CD8-positive, alpha-beta memory T cell (primary cell): ENCODE results near the gene MTG2. TPM values are rescaled to one million over a fixed set of nuclear protein-coding genes. Genes with fewer than 3 reads are reported as not detected.
A peak's percentile ranks its signal among the peaks of the same experiment; 100 is the strongest.

Source experiments
- CTCF ChIA-PET: fragments of 350-600 bp; sonication (Branson Sonifier 250); formaldehyde crosslinking; loops from one replicate; lab custom pipeline; 2021; ENCODE audit warnings: antibody characterized with exemption; lab: Charles Lee
- POLR2A ChIA-PET: fragments of 350-600 bp; sonication (Branson Sonifier 250); formaldehyde crosslinking; loops from one replicate; lab custom pipeline; 2021; ENCODE audit warnings: antibody characterized with exemption; lab: Charles Lee
- DNase-seq, 5 donors: peaks; one replicate each; pipeline versions ENCODE4 v3.0.0 to v3.0.0-alpha.2; 2020 to 2022; ENCODE audit warnings: mixed read lengths in 1 of 5
- H3K27ac ChIP-seq: one replicate; pipeline ENCODE4 v1.7.0; 2013; ENCODE audit warnings: low read depth, mild to moderate bottlenecking, low read length, moderate library complexity
- H3K27me3 ChIP-seq: 2 replicates; pipeline ENCODE4 v1.7.0; 2013; ENCODE audit warnings: low read length, mild to moderate bottlenecking; ENCODE audit not compliant: insufficient read depth, poor library complexity, severe bottlenecking
- H3K36me3 ChIP-seq: 2 replicates; pipeline ENCODE4 v1.7.0; 2013; ENCODE audit warnings: mild to moderate bottlenecking, low read length, moderate library complexity; ENCODE audit not compliant: insufficient read depth
- H3K4me1 ChIP-seq: 2 replicates; pipeline ENCODE4 v1.7.0; 2013; ENCODE audit warnings: mild to moderate bottlenecking, low read length, moderate library complexity; ENCODE audit not compliant: insufficient read depth
- H3K4me3 ChIP-seq: 2 replicates; pipeline ENCODE4 v1.7.0; 2013; ENCODE audit warnings: mild to moderate bottlenecking, low read length
- H3K9me3 ChIP-seq: 2 replicates; pipeline ENCODE4 v1.7.0; 2013; ENCODE audit warnings: mild to moderate bottlenecking, low read length
- H3K27ac Mint-ChIP-seq, 8 donors: one replicate each; pipeline ENCODE4 v1.8.0; 2020 to 2021; ENCODE audit warnings: mixed read lengths in 8 of 8, mild to moderate bottlenecking in 6 of 8, inconsistent platforms in 3 of 8, moderate library complexity in 3 of 8
- H3K27me3 Mint-ChIP-seq, 2 donors: one replicate each; pipeline ENCODE4 v1.8.0; 2020 to 2021; ENCODE audit warnings: mixed read lengths in 2 of 2, mild to moderate bottlenecking in 1 of 2, moderate library complexity in 1 of 2
- H3K36me3 Mint-ChIP-seq, 3 donors: one replicate each; pipeline ENCODE4 v1.8.0; 2020 to 2021; ENCODE audit warnings: mixed read lengths in 3 of 3, inconsistent platforms in 1 of 3, mild to moderate bottlenecking in 1 of 3
- H3K4me1 Mint-ChIP-seq, 3 donors: one replicate each; pipeline ENCODE4 v1.8.0; 2020 to 2021; ENCODE audit warnings: mixed read lengths in 3 of 3, inconsistent platforms in 1 of 3, mild to moderate bottlenecking in 1 of 3
- H3K4me3 Mint-ChIP-seq, 7 donors: one replicate each; pipeline ENCODE4 v1.8.0; 2020 to 2021; ENCODE audit warnings: mixed read lengths in 7 of 7, mild to moderate bottlenecking in 6 of 7, moderate library complexity in 4 of 7, inconsistent platforms in 2 of 7
- H3K9me3 Mint-ChIP-seq, 5 donors: one replicate each; pipeline ENCODE4 v1.8.0; 2020 to 2022; ENCODE audit warnings: mixed read lengths in 5 of 5, mild to moderate bottlenecking in 3 of 5, moderate library complexity in 2 of 5, inconsistent platforms in 1 of 5
- polyA plus RNA-seq: library from polyadenylated mRNA; unstranded; fragments of 300-500 nt; fragmentation: Illumina TruSeq; gene quantifications from one replicate; pipeline ENCODE4 v1.2.3, GENCODE V29; 2021
- total RNA-seq, 2 experiments: library from RNA; stranded (reverse); gene quantifications; one replicate each; pipeline ENCODE4 v1.2.3, GENCODE V29; 2021

The MTG2 gene
- total and polyA plus RNA-seq, 3 experiments from 2014 or later: 19.0 to 45.9 (median 44.6) TPM

- ChIA-PET CTCF (interaction anchor here (1.1 to 2.4 kb wide), 3 partner anchors 18 to 156 kb away, joined by 3 to 12 read pairs (median 5); no protein-coding TSS in a partner anchor), POLR2A (no interaction called here)
- DNase-seq: no peak
- H3K27me3 ChIP-seq: no peaks in the 10 kb centered on the region
- H3K27ac ChIP-seq: no peak overlapping the region
- H3K4me1 ChIP-seq: no peaks in the 10 kb centered on the region
- Mint-ChIP-seq H3K4me1 (peaks cover 12 to 33% (median 19%) of the 10 kb centered on the region in 3 donors), H3K9me3 (peaks cover 0 to 2% (median 0%) of the 10 kb centered on the region in 5 donors), H3K4me3 (peak overlapping the region in 2 of 7 donors; percentile 54 to 80), H3K27ac (peak overlapping the region in 1 of 8 donors; percentile 51), H3K27me3 (no peaks in the 10 kb centered on the region), H3K36me3 (peaks cover 11 to 42% (median 16%) of the 10 kb centered on the region in 3 donors)
- H3K4me3 ChIP-seq: no peak overlapping the region
- H3K36me3 ChIP-seq: no peaks in the 10 kb centered on the region
- peaks cover 4% of the 10 kb centered on the region for H3K9me3 ChIP-seq
These were observed 27.2 kb upstream of the MTG2 start for GRCh38 chr20:62155428-62156253.

GRCh38 chr20:62156254-62156556, 26.6 kb upstream of the MTG2 start:
- CTCF ChIA-PET: interaction anchor here (0.7 to 2.4 kb wide), 3 partner anchors 13 to 157 kb away, joined by 3 to 12 read pairs (median 3); partner anchors contain the start of genes PSMA7 and SS18L1
- no peaks in the 10 kb centered on the region for H3K4me1 ChIP-seq
- H3K27me3 ChIP-seq: no peaks in the 10 kb centered on the region
- H3K36me3 ChIP-seq: no peaks in the 10 kb centered on the region
- H3K4me3 ChIP-seq: no peak overlapping the region
- peak overlapping the region in 1 of 7 donors; percentile 54 for H3K4me3 Mint-ChIP-seq
- peaks cover 11 to 48% (median 16%) of the 10 kb centered on the region in 3 donors for H3K36me3 Mint-ChIP-seq
- H3K27me3 Mint-ChIP-seq: no peaks in the 10 kb centered on the region
- peaks cover 0 to 2% (median 0%) of the 10 kb centered on the region in 5 donors for H3K9me3 Mint-ChIP-seq
- peaks cover 4% of the 10 kb centered on the region for H3K9me3 ChIP-seq
- no peak for DNase-seq
- POLR2A ChIA-PET: no interaction called here
- no peak overlapping the region for H3K27ac Mint-ChIP-seq
- H3K27ac ChIP-seq: no peak overlapping the region
- peaks cover 12 to 33% (median 19%) of the 10 kb centered on the region in 3 donors for H3K4me1 Mint-ChIP-seq

GRCh38 chr20:62156592-62157386, 26.0 kb upstream of the MTG2 start:
- Mint-ChIP-seq H3K36me3 (peaks cover 11 to 52% (median 16%) of the 10 kb centered on the region in 3 donors), H3K4me3 (no peak overlapping the region), H3K27me3 (no peaks in the 10 kb centered on the region), H3K4me1 (peaks cover 12 to 33% (median 19%) of the 10 kb centered on the region in 3 donors), H3K27ac (peak overlapping the region in 1 of 8 donors; percentile 38), H3K9me3 (peaks cover 0 to 2% (median 0%) of the 10 kb centered on the region in 5 donors)
- DNase-seq: peak; percentile 57 to 82 (median 66)
- POLR2A ChIA-PET: no interaction called here
- no peaks in the 10 kb centered on the region for H3K36me3 ChIP-seq
- no peaks in the 10 kb centered on the region for H3K4me1 ChIP-seq
- no peaks in the 10 kb centered on the region for H3K27me3 ChIP-seq
- CTCF ChIA-PET: interaction anchor here (0.7 to 2.4 kb wide), 3 partner anchors 13 to 157 kb away, joined by 3 to 12 read pairs (median 3); partner anchors contain the start of genes PSMA7 and SS18L1
- H3K9me3 ChIP-seq: peaks cover 4% of the 10 kb centered on the region
- H3K27ac ChIP-seq: no peak overlapping the region
- H3K4me3 ChIP-seq: no peak overlapping the region

- no peaks in the 10 kb centered on the region for H3K36me3 ChIP-seq
- POLR2A ChIA-PET: interaction anchor here (1.0 kb wide), 1 partner anchor 36 kb away, joined by 5 read pairs; the partner anchor contains the start of gene LSM14B
- Mint-ChIP-seq H3K4me1 (peaks cover 11 to 29% (median 17%) of the 10 kb centered on the region in 3 donors), H3K4me3 (no peak overlapping the region), H3K27me3 (no peaks in the 10 kb centered on the region), H3K27ac (no peak overlapping the region), H3K9me3 (peaks cover 0 to 2% (median 0%) of the 10 kb centered on the region in 5 donors), H3K36me3 (peaks cover 11 to 56% (median 13%) of the 10 kb centered on the region in 3 donors)
- no peak overlapping the region for H3K4me3 ChIP-seq
- peaks cover 4% of the 10 kb centered on the region for H3K9me3 ChIP-seq
- CTCF ChIA-PET: interaction anchor here (2.4 kb wide), 1 partner anchor 147 kb away, joined by 12 read pairs; no protein-coding TSS in a partner anchor
- no peaks in the 10 kb centered on the region for H3K27me3 ChIP-seq
- H3K4me1 ChIP-seq: no peaks in the 10 kb centered on the region
- DNase-seq: no peak
- H3K27ac ChIP-seq: no peak overlapping the region
These were observed 25.3 kb upstream of the MTG2 start for GRCh38 chr20:62157387-62158087.

GRCh38 chr20:62158088-62158400, 24.8 kb upstream of the MTG2 start:
- Histone ChIP-seq H3K4me1 (no peaks in the 10 kb centered on the region), H3K27me3 (no peaks in the 10 kb centered on the region), H3K27ac (no peak overlapping the region), H3K36me3 (no peaks in the 10 kb centered on the region), H3K9me3 (peaks cover 4% of the 10 kb centered on the region), H3K4me3 (no peak overlapping the region)
- H3K4me3 Mint-ChIP-seq: no peak overlapping the region
- H3K36me3 Mint-ChIP-seq: peaks cover 6 to 54% (median 9%) of the 10 kb centered on the region in 3 donors
- no peaks in the 10 kb centered on the region for H3K27me3 Mint-ChIP-seq
- no peak for DNase-seq
- POLR2A ChIA-PET: interaction anchor here (1.0 kb wide), 1 partner anchor 36 kb away, joined by 5 read pairs; the partner anchor contains the start of gene LSM14B
- H3K27ac Mint-ChIP-seq: peak overlapping the region in 1 of 8 donors; percentile 42
- CTCF ChIA-PET: interaction anchor here (2.4 kb wide), 1 partner anchor 147 kb away, joined by 12 read pairs; no protein-coding TSS in a partner anchor
- H3K9me3 Mint-ChIP-seq: peaks cover 0 to 2% (median 0%) of the 10 kb centered on the region in 5 donors
- H3K4me1 Mint-ChIP-seq: peaks cover 6 to 27% (median 16%) of the 10 kb centered on the region in 3 donors

GRCh38 chr20:62158541-62158940, 24.3 kb upstream of the MTG2 start:
- Histone ChIP-seq H3K9me3 (peaks cover under 1% of the 10 kb centered on the region), H3K4me1 (no peaks in the 10 kb centered on the region)

GRCh38 chr20:62159052-62159451, 23.8 kb upstream of the MTG2 start:
- Mint-ChIP-seq H3K27ac (no peak overlapping the region), H3K27me3 (no peaks in the 10 kb centered on the region), H3K36me3 (peaks cover 0 to 53% (median 4%) of the 10 kb centered on the region in 3 donors), H3K9me3 (peaks cover 0 to 2% (median 0%) of the 10 kb centered on the region in 5 donors), H3K4me3 (no peak overlapping the region), H3K4me1 (peaks cover 6 to 27% (median 16%) of the 10 kb centered on the region in 3 donors)
- no peak for DNase-seq
- H3K27ac ChIP-seq: no peak overlapping the region
- no peaks in the 10 kb centered on the region for H3K4me1 ChIP-seq
- H3K36me3 ChIP-seq: no peaks in the 10 kb centered on the region
- ChIA-PET POLR2A (no interaction called here), CTCF (no interaction called here)
- H3K27me3 ChIP-seq: no peaks in the 10 kb centered on the region
- H3K4me3 ChIP-seq: no peak overlapping the region
- no peaks in the 10 kb centered on the region for H3K9me3 ChIP-seq

More at GRCh38 chr20:62158541-62158940, 24.3 kb upstream of the MTG2 start:
- no peak overlapping the region for H3K4me3 Mint-ChIP-seq
- DNase-seq: no peak
- no peaks in the 10 kb centered on the region for H3K27me3 Mint-ChIP-seq
- H3K27me3 ChIP-seq: no peaks in the 10 kb centered on the region
- H3K9me3 Mint-ChIP-seq: peaks cover 0 to 2% (median 0%) of the 10 kb centered on the region in 5 donors
- H3K36me3 Mint-ChIP-seq: peaks cover 4 to 53% (median 7%) of the 10 kb centered on the region in 3 donors
- POLR2A ChIA-PET: interaction anchor here (1.0 kb wide), 1 partner anchor 37 kb away, joined by 5 read pairs; the partner anchor contains the start of gene LSM14B
- H3K27ac Mint-ChIP-seq: peak overlapping the region in 1 of 8 donors; percentile 78
- H3K27ac ChIP-seq: no peak overlapping the region
- H3K4me3 ChIP-seq: no peak overlapping the region
- H3K4me1 Mint-ChIP-seq: peaks cover 6 to 27% (median 16%) of the 10 kb centered on the region in 3 donors
- no peaks in the 10 kb centered on the region for H3K36me3 ChIP-seq
- CTCF ChIA-PET: interaction anchor here (2.4 kb wide), 1 partner anchor 148 kb away, joined by 12 read pairs; no protein-coding TSS in a partner anchor
